ENCODE results near the gene BTBD10. TPM values are rescaled to one million over a fixed set of nuclear protein-coding genes. Genes with fewer than 3 reads are reported as not detected.

Gene BTBD10
- total and polyA plus RNA-seq, 2 of the 13 experiments (the other 11 are each of a cell fraction or from before 2014, with no cell fraction given): 9.8 to 26.6 TPM

DNA sequence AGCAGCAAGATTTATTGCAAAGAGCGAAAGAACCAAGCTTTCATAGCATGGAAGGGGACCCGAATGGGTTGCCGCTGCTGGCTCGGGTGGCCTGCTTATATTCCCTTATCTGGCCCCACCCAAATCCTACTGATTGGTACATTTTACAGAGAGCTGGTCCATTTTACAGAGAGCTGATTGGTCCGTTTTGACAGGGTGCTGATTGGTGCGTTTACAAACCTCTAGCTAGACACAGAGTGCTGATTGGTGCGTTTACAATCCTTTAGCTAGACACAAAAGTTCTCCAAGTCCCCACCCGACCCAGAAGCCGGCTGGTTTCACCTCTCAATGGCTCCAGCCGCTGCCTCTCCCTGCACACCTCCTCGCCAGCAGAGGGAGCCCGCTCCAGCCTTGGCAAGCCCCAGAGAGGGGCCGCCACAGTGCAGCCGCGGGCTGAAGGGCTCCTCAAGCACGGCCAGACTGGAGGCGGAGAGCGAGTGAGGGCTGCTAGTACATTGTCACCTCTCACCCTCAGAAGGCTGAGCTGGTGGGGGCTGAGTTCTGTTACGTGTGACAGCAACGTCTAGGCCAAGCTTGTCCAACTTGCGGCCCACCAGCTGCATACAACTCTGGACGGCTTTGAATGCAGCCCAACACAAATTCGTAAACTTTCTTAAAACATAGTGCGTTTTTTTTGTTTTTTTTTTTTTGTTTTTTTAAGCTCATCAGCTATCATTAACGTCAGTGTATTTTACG is 24.1 kb upstream of the BTBD10 start (continued):
- TF ChIP-seq CENPT (CRISPR knock-in tag; IDR thresholded peaks at IDR 0.05; ENCODE audit: low read depth) (no peak), ZNF224 (CRISPR knock-in tag; IDR thresholded peaks at IDR 0.05) (peak; percentile 43; the same call in 1 of the 2 replicates), CBX2 (IDR thresholded peaks at IDR 0.05; ENCODE audit: low read depth, low read length) (no peak), CBX2 (CRISPR knock-in tag; IDR thresholded peaks at IDR 0.05; ENCODE audit: low read depth) (no peak), ZNF337 (CRISPR knock-in tag; IDR thresholded peaks at IDR 0.05; ENCODE audit: borderline replicate concordance, low read depth) (no peak), ZNF891 (CRISPR knock-in tag; IDR thresholded peaks at IDR 0.05) (peak; percentile 78; the same call in 1 of the 2 replicates), ZFX (CRISPR knock-in tag; IDR thresholded peaks at IDR 0.05; ENCODE audit: low read depth) (peak; percentile 68), ZNF138 (CRISPR knock-in tag; IDR thresholded peaks at IDR 0.05; ENCODE audit: low read depth) (no peak), RFX3 (CRISPR knock-in tag; IDR thresholded peaks at IDR 0.05) (no peak), MEF2D (CRISPR knock-in tag; IDR thresholded peaks at IDR 0.05) (no peak), NONO (IDR thresholded peaks at IDR 0.05) (no peak), NONO (CRISPR knock-in tag; conservative IDR thresholded peaks at IDR 0.05) (0 out of 2 replicates have a peak, but pooled peaks have one; percentile 53), MTF2 (CRISPR knock-in tag; IDR thresholded peaks at IDR 0.05; ENCODE audit: borderline replicate concordance) (0 out of 2 replicates have a peak, but pooled peaks have one; percentile 22), MIXL1 (CRISPR knock-in tag; IDR thresholded peaks at IDR 0.05) (no peak), ZSCAN31 (CRISPR knock-in tag; IDR thresholded peaks at IDR 0.05; ENCODE audit: low read depth) (0 out of 2 replicates have a peak, but pooled peaks have one; percentile 33), BHLHE40 (IDR thresholded peaks at IDR 0.05; ENCODE audit: low read length) (no peak), RARA (CRISPR knock-in tag; IDR thresholded peaks at IDR 0.05) (no peak), ZBTB3 (CRISPR knock-in tag; IDR thresholded peaks at IDR 0.05; ENCODE audit: borderline replicate concordance, low read depth) (no peak), MTF1 (CRISPR knock-in tag; IDR thresholded peaks at IDR 0.05) (no peak), ZNF569 (CRISPR knock-in tag; IDR thresholded peaks at IDR 0.05; ENCODE audit: borderline replicate concordance) (no peak), IKZF4 (CRISPR knock-in tag; IDR thresholded peaks at IDR 0.05; ENCODE audit: borderline replicate concordance, low read depth, not compliant biosample characterization) (peak; percentile 47)
- TF ChIP-seq, protein P1, sequence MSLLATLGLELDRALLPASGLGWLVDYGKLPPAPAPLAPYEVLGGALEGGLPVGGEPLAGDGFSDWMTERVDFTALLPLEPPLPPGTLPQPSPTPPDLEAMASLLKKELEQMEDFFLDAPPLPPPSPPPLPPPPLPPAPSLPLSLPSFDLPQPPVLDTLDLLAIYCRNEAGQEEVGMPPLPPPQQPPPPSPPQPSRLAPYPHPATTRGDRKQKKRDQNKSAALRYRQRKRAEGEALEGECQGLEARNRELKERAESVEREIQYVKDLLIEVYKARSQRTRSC (CRISPR knock-in tag; IDR thresholded peaks at IDR 0.05; ENCODE audit: low read depth): no peak
- TF ChIP-seq, protein P2, sequence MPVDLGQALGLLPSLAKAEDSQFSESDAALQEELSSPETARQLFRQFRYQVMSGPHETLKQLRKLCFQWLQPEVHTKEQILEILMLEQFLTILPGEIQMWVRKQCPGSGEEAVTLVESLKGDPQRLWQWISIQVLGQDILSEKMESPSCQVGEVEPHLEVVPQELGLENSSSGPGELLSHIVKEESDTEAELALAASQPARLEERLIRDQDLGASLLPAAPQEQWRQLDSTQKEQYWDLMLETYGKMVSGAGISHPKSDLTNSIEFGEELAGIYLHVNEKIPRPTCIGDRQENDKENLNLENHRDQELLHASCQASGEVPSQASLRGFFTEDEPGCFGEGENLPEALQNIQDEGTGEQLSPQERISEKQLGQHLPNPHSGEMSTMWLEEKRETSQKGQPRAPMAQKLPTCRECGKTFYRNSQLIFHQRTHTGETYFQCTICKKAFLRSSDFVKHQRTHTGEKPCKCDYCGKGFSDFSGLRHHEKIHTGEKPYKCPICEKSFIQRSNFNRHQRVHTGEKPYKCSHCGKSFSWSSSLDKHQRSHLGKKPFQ (CRISPR knock-in tag; IDR thresholded peaks at IDR 0.05; ENCODE audit: insufficient replicate concordance): peak; percentile 38
- TF ChIP-seq, protein P3, sequence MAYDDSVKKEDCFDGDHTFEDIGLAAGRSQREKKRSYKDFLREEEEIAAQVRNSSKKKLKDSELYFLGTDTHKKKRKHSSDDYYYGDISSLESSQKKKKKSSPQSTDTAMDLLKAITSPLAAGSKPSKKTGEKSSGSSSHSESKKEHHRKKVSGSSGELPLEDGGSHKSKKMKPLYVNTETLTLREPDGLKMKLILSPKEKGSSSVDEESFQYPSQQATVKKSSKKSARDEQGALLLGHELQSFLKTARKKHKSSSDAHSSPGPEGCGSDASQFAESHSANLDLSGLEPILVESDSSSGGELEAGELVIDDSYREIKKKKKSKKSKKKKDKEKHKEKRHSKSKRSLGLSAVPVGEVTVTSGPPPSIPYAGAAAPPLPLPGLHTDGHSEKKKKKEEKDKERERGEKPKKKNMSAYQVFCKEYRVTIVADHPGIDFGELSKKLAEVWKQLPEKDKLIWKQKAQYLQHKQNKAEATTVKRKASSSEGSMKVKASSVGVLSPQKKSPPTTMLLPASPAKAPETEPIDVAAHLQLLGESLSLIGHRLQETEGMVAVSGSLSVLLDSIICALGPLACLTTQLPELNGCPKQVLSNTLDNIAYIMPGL (CRISPR knock-in tag; IDR thresholded peaks at IDR 0.05; ENCODE audit: borderline replicate concordance in 1 of 2, low read depth in 1 of 2): peak; percentile 92 to 95; a peak in 3 of 4 replicates
- TF ChIP-seq, protein P4, sequence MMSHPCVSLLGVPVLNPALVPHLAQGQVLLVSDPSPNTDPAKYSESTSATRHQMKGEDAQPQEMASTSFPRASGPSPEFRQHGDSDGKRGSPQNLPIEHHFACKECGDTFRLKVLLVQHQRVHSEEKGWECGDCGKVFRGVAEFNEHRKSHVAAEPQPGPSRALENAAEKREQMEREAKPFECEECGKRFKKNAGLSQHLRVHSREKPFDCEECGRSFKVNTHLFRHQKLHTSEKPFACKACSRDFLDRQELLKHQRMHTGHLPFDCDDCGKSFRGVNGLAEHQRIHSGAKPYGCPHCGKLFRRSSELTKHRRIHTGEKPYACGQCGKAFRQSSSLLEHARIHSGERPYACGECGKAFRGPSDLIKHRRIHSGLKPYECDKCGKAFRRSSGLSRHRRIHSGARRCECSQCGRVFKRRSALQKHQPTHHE (CRISPR knock-in tag; IDR thresholded peaks at IDR 0.05; ENCODE audit: borderline replicate concordance): 0 out of 2 replicates have a peak, but pooled peaks have one; percentile 31

All from HepG2 (cell line).